Suprapubic skin (tissue), 4 donors: ENCODE measurements around the gene NUFIP1. TPM values are rescaled to one million over a fixed set of nuclear protein-coding genes. Genes with fewer than 3 reads are reported as not detected.
A peak's percentile ranks its signal among the peaks of the same experiment; 100 is the strongest.

ENCODE experiments used
- DNase-seq, 2 donors: peaks; one replicate each; pipeline ENCODE4 v3.0.0-alpha.2; 2019; ENCODE audit warnings: low spot score in 2 of 2
- H3K27ac ChIP-seq: fragments of 200-600 bp; sonication (generic); one replicate; pipeline ENCODE4 v1.5.1; 2019
- H3K27me3 ChIP-seq: fragments of 200-600 bp; sonication (generic); one replicate; pipeline ENCODE4 v1.5.1; 2019
- H3K36me3 ChIP-seq: fragments of 200-600 bp; sonication (generic); one replicate; pipeline ENCODE4 v1.5.1; 2019
- H3K4me1 ChIP-seq: fragments of 200-600 bp; sonication (generic); one replicate; pipeline ENCODE4 v1.5.1; 2019
- H3K4me3 ChIP-seq: fragments of 200-600 bp; sonication (generic); one replicate; pipeline ENCODE4 v1.5.1; 2019; ENCODE audit warnings: mild to moderate bottlenecking
- H3K9me3 ChIP-seq: fragments of 200-600 bp; sonication (generic); one replicate; pipeline ENCODE4 v1.5.1; 2019
- CTCF ChIP-seq, 2 donors: fragments of 200-600 bp in 1 of 2; fragments of 450-650 bp in 1 of 2; sonication (generic) in 1 of 2; IDR thresholded peaks; one replicate each; pipeline ENCODE4 v1.5.1; 2016 to 2019; ENCODE audit warnings: antibody characterized with exemption in 2 of 2, mild to moderate bottlenecking in 1 of 2, moderate library complexity in 1 of 2
- EP300 ChIP-seq: sonication (generic); formaldehyde crosslinking; IDR thresholded peaks from one replicate; pipeline ENCODE4 v1.6.1; 2017; ENCODE audit warnings: antibody characterized with exemption
- POLR2A ChIP-seq, 2 donors: fragments of 450-650 bp; IDR thresholded peaks; one replicate each; pipeline ENCODE4 v1.6.1; 2017; ENCODE audit warnings: antibody characterized with exemption in 2 of 2, mild to moderate bottlenecking in 2 of 2, moderate library complexity in 2 of 2
- POLR2AphosphoS5 ChIP-seq, 3 donors: sonication (generic); formaldehyde crosslinking; IDR thresholded peaks; one replicate each; pipeline ENCODE4 v1.6.1; 2017; ENCODE audit warnings: antibody characterized with exemption in 3 of 3
- WGBS: methylation state at CpG from one replicate; pipeline ENCODE4 v1.1.5; 2018; 5-methylcytosine and 5-hydroxymethylcytosine counted together
- total RNA-seq, 4 donors: library from RNA; depleted of rRNA; stranded (reverse); fragments of >200 nt; gene quantifications; one replicate each; pipeline ENCODE4 v1.1.0, GENCODE V29; 2016

The NUFIP1 gene
- total RNA-seq, 4 donors from 2014 or later = 3.2 to 5.0 (median 4.2) TPM

- no peaks in the 10 kb centered on the region for H3K27me3 ChIP-seq
- 48% methylated on average over 7 of the region's 7 CpGs for WGBS
- peaks cover 44% of the 10 kb centered on the region for H3K4me1 ChIP-seq
- H3K36me3 ChIP-seq = no peaks in the 10 kb centered on the region
- peak overlapping the region; percentile 69 for H3K27ac ChIP-seq
- no peak for TF ChIP-seq POLR2AphosphoS5 (IDR thresholded peaks at IDR 0.05)
- no peak for TF ChIP-seq EP300
- TF ChIP-seq POLR2A (IDR thresholded peaks at IDR 0.05) = no peak
- TF ChIP-seq CTCF (IDR thresholded peaks at IDR 0.05) = no peak
- peak in 1 of 2 donors; percentile 15 for DNase-seq
- H3K4me3 ChIP-seq = no peak overlapping the region
- H3K9me3 ChIP-seq = no peaks in the 10 kb centered on the region
Measured at GRCh38 chr13:44932850-44933251, 56.4 kb downstream of the NUFIP1 start.

GRCh38 chr13:44932171-44932849 lies 57.0 kb downstream of the NUFIP1 start:
- H3K27me3 ChIP-seq = no peaks in the 10 kb centered on the region
- peaks cover 44% of the 10 kb centered on the region for H3K4me1 ChIP-seq
- no peaks in the 10 kb centered on the region for H3K9me3 ChIP-seq
- WGBS = 66% methylated on average over 5 of the region's 5 CpGs
- no peak overlapping the region for H3K4me3 ChIP-seq
- H3K27ac ChIP-seq = peak overlapping the region; percentile 69
- DNase-seq = peak in 1 of 2 donors; percentile 31
- no peak for TF ChIP-seq POLR2AphosphoS5 (IDR thresholded peaks at IDR 0.05)
- no peak for TF ChIP-seq CTCF (IDR thresholded peaks at IDR 0.05)
- TF ChIP-seq POLR2A (IDR thresholded peaks at IDR 0.05) = no peak
- TF ChIP-seq EP300 = no peak
- no peaks in the 10 kb centered on the region for H3K36me3 ChIP-seq

GRCh38 chr13:44930963-44931623 lies 58.2 kb downstream of the NUFIP1 start:
- WGBS = 63% methylated on average over 7 of the region's 7 CpGs
- TF ChIP-seq POLR2AphosphoS5 (IDR thresholded peaks at IDR 0.05) (no peak), CTCF (IDR thresholded peaks at IDR 0.05) (no peak), EP300 (no peak), POLR2A (IDR thresholded peaks at IDR 0.05) (no peak)

GRCh38 chr13:44930280-44930679 lies 59.0 kb downstream of the NUFIP1 start:
- Histone ChIP-seq H3K4me3 (no peak overlapping the region), H3K27ac (peak overlapping the region; percentile 60), H3K36me3 (no peaks in the 10 kb centered on the region), H3K9me3 (no peaks in the 10 kb centered on the region), H3K4me1 (peaks cover 44% of the 10 kb centered on the region), H3K27me3 (no peaks in the 10 kb centered on the region)
- WGBS = 60% methylated on average over 3 of the region's 3 CpGs
- TF ChIP-seq EP300 (no peak), POLR2AphosphoS5 (IDR thresholded peaks at IDR 0.05) (no peak), CTCF (IDR thresholded peaks at IDR 0.05) (no peak), POLR2A (IDR thresholded peaks at IDR 0.05) (no peak)
- peak in 1 of 2 donors; percentile 56 for DNase-seq

More at GRCh38 chr13:44930963-44931623, 58.2 kb downstream of the NUFIP1 start:
- no peak overlapping the region for H3K4me3 ChIP-seq
- peak in 1 of 2 donors; percentile 35 for DNase-seq
- H3K27me3 ChIP-seq = no peaks in the 10 kb centered on the region
- H3K4me1 ChIP-seq = peaks cover 44% of the 10 kb centered on the region
- peak overlapping the region; percentile 60 for H3K27ac ChIP-seq
- no peaks in the 10 kb centered on the region for H3K9me3 ChIP-seq
- no peaks in the 10 kb centered on the region for H3K36me3 ChIP-seq

- Histone ChIP-seq H3K4me1 (peaks cover 44% of the 10 kb centered on the region), H3K36me3 (no peaks in the 10 kb centered on the region), H3K4me3 (no peak overlapping the region), H3K27ac (no peak overlapping the region), H3K9me3 (no peaks in the 10 kb centered on the region), H3K27me3 (no peaks in the 10 kb centered on the region)
- no peak for TF ChIP-seq POLR2A (IDR thresholded peaks at IDR 0.05)
- TF ChIP-seq EP300 = no peak
- no peak for TF ChIP-seq CTCF (IDR thresholded peaks at IDR 0.05)
- TF ChIP-seq POLR2AphosphoS5 (IDR thresholded peaks at IDR 0.05) = no peak
- WGBS = 63% methylated on average over 3 of the region's 3 CpGs
- no peak for DNase-seq
Measured at GRCh38 chr13:44929692-44930091, 59.6 kb downstream of the NUFIP1 start.
